Lung microvascular endothelial cell (primary cell): ENCODE data around the gene DNAJC12. TPM values are rescaled to one million over a fixed set of nuclear protein-coding genes. Genes with fewer than 3 reads are reported as not detected.
"Not testable (repeated sequence)": the region's sequence is repeated elsewhere in the genome, so short reads cannot be mapped to it uniquely, and the experiment has no call there.

Experiments
- DNase-seq, 2 donors: peaks; one replicate each; pipeline versions ENCODE4 v3.0.0 to v3.0.0-alpha.2; 2010; ENCODE audit warnings: low read depth in 2 of 2
- total RNA-seq: library from RNA; depleted of rRNA; stranded (reverse); fragments of >200 nt; gene quantifications from 2 replicates; pipeline ENCODE4 v1.2.1, GENCODE V29; 2014

Gene DNAJC12
- total RNA-seq, 1 donor from 2014 or later, result 6.3 TPM

GRCh38 chr10:67793313-67793712 is 44.7 kb downstream of the DNAJC12 start:
- no peak for DNase-seq

- DNase-seq, result no peak
These were observed 45.3 kb downstream of the DNAJC12 start for GRCh38 chr10:67792653-67793052.

- DNase-seq, result no peak
These were observed 47.2 kb downstream of the DNAJC12 start for GRCh38 chr10:67790534-67791408.

- DNase-seq, result no peak
These were observed 48.2 kb downstream of the DNAJC12 start for GRCh38 chr10:67789769-67790168.

- peak; percentile 29 to 37 for DNase-seq
These were observed 49.7 kb downstream of the DNAJC12 start for GRCh38 chr10:67788028-67788886.

GRCh38 chr10:67785098-67785497 is 52.9 kb downstream of the DNAJC12 start:
- DNase-seq, result no peak

- no peak for DNase-seq
These were observed 53.5 kb downstream of the DNAJC12 start for GRCh38 chr10:67784474-67784873.

GRCh38 chr10:67783606-67784294 is 54.2 kb downstream of the DNAJC12 start:
- DNase-seq, result no peak

GRCh38 chr10:67782530-67782929 is 55.5 kb downstream of the DNAJC12 start:
- DNase-seq, result no peak

GRCh38 chr10:67780759-67781538 is 57.0 kb downstream of the DNAJC12 start:
- DNase-seq, result no peak

GRCh38 chr10:67780204-67780621 is 57.8 kb downstream of the DNAJC12 start:
- not testable (repeated sequence) for DNase-seq

- peak; percentile 82 to 87 for DNase-seq
These were observed 58.4 kb downstream of the DNAJC12 start for GRCh38 chr10:67779465-67780203.

GRCh38 chr10:67776371-67776770 is 61.6 kb downstream of the DNAJC12 start:
- DNase-seq, result no peak

GRCh38 chr10:67775279-67775678 is 62.7 kb downstream of the DNAJC12 start:
- peak in 1 of 2 donors; percentile 27 for DNase-seq

- peak in 1 of 2 donors; percentile 36 for DNase-seq
These were observed 65.0 kb downstream of the DNAJC12 start for GRCh38 chr10:67772894-67773511.

GRCh38 chr10:67772151-67772550 is 65.8 kb downstream of the DNAJC12 start:
- no peak for DNase-seq

GRCh38 chr10:67771200-67771599 is 66.8 kb downstream of the DNAJC12 start:
- DNase-seq, result no peak

- DNase-seq, result no peak
These were observed 67.5 kb downstream of the DNAJC12 start for GRCh38 chr10:67770537-67770936.

GRCh38 chr10:67767244-67767643 is 70.7 kb downstream of the DNAJC12 start:
- DNase-seq, result no peak
